ENCODE data around the gene MANF.

GRCh38 chr3:51355891-51356578, 29.1 kb upstream of the MANF start:
- TF ChIP-seq POLR2A (IDR thresholded peaks at IDR 0.05), result no peak
- TF ChIP-seq, protein P1, sequence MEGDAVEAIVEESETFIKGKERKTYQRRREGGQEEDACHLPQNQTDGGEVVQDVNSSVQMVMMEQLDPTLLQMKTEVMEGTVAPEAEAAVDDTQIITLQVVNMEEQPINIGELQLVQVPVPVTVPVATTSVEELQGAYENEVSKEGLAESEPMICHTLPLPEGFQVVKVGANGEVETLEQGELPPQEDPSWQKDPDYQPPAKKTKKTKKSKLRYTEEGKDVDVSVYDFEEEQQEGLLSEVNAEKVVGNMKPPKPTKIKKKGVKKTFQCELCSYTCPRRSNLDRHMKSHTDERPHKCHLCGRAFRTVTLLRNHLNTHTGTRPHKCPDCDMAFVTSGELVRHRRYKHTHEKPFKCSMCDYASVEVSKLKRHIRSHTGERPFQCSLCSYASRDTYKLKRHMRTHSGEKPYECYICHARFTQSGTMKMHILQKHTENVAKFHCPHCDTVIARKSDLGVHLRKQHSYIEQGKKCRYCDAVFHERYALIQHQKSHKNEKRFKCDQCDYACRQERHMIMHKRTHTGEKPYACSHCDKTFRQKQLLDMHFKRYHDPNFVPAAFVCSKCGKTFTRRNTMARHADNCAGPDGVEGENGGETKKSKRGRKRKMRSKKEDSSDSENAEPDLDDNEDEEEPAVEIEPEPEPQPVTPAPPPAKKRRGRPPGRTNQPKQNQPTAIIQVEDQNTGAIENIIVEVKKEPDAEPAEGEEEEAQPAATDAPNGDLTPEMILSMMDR (IDR thresholded peaks at IDR 0.05), result no peak
